GDM1 (cell line): ENCODE results near the gene SIK3.
"Not testable (repeated sequence)": the region's sequence is repeated elsewhere in the genome, so short reads cannot be mapped to it uniquely, and the experiment has no call there.

ENCODE experiments used
- DNase-seq: peaks from one replicate; lab custom pipeline; 2025; lab: John Stamatoyannopoulos, UW

The SIK3 gene

GRCh38 chr11:117076941-117077691, 21.1 kb downstream of the SIK3 start:
- no peak for DNase-seq

- no peak for DNase-seq
These were observed 23.0 kb downstream of the SIK3 start for GRCh38 chr11:117075186-117075585.

- no peak for DNase-seq
These were observed 24.1 kb downstream of the SIK3 start for GRCh38 chr11:117074119-117074518.

GRCh38 chr11:117073539-117073938, 24.7 kb downstream of the SIK3 start:
- DNase-seq: no peak

DNA sequence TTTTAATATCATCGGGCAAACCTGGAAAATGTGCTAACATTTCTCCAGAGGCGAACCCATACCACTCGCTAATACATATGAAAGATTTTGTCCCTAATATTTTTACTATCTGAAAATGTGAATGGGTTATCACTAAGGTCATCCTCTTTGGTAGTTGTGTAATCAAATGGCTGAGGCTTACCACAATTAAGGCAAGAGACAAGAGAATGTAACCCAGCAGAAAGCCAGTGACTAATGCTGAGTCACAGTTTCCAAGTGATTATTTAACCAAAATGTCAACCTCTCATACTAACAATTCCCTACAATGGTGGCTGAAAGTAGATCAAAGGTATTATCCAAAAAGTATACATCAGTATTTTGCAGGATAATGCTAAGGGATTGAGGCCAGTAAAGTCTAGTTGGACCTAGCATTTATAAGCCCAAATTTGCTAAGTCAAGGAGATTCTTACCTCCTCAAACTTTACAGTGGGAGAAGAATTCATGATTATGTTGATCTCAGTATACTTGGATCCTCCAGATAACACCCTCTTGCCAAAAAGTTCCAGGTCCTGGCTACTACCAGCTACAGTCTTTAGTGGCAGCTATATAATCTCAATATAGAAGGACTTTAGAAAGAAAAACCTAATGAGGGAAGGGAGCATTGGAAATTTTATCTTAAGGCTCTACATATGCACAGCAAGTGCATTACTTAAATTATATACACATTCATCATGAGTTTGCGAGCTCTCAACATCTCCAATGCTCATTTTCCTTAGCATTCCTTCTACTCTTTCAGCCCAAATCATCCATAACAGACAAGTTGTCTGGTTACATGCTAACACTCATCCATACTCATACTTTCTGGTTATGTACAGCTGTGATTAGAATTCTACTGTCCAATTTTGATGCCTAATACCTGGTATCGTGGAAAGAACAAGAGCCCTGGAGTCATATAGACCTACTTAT, 25.4 kb downstream of the SIK3 start:
- DNase-seq: no peak

- no peak for DNase-seq
These were observed 26.9 kb downstream of the SIK3 start for GRCh38 chr11:117071344-117071787.

DNA sequence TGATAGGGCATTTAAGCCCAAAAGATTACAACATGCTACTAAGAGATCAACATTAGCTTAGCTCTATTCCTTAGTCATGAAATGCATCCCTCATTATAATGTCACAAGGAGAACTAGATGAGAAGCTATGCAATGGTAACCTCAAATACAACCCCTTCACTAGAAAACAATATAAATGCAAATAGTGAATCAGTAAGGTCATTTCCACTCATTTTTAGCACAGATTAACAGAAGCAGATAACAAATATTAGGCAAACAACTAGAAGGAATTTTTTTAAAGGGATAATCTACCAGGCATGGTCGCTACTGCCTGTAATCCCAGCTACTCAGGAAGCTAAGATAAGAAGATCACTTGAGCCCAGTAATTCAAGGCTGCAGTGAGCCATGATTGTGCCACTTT, 28.2 kb downstream of the SIK3 start:
- no peak for DNase-seq

GRCh38 chr11:117068303-117068860, 29.8 kb downstream of the SIK3 start:
- DNase-seq: no peak

DNA sequence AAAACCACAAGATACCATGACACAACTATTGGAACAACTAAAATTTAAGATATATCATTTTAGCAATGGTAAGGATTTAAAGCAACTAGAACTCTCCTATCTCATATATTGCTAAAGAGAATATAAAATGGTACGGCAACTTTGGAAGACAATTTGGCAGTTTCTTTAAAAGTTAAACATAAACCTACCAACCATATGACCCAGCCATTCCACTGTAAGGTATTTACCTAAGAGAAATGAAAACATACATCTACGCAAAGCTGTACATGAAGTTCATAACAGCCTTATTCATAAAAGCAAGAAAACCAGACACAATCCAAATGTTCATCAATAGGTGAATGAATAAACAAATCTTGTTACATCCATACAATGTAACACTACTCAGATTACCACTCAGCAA, 31.3 kb downstream of the SIK3 start:
- no peak for DNase-seq

- DNase-seq: no peak
These were observed 34.0 kb downstream of the SIK3 start for GRCh38 chr11:117064275-117064674.

- no peak for DNase-seq
These were observed 35.7 kb downstream of the SIK3 start for GRCh38 chr11:117062498-117062897.

DNA sequence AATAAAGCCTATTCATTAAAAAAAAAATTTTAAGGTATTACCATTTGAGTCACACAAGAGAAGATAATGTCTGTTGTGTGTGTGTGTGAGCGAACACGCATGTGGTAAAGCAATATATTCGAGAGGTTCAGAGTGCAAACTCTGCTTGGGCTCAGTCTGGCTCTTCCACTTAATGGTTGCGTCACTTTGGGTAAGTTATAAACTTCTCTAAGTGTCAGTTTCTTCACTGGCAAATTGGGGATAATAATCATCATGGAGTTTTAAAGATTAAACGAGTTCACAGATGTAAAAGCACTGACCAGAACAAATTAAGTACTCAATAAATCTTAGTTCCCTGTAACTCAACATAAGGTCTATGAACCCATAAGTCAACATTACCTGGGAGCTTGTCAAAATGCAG, 37.0 kb downstream of the SIK3 start:
- no peak for DNase-seq

DNA sequence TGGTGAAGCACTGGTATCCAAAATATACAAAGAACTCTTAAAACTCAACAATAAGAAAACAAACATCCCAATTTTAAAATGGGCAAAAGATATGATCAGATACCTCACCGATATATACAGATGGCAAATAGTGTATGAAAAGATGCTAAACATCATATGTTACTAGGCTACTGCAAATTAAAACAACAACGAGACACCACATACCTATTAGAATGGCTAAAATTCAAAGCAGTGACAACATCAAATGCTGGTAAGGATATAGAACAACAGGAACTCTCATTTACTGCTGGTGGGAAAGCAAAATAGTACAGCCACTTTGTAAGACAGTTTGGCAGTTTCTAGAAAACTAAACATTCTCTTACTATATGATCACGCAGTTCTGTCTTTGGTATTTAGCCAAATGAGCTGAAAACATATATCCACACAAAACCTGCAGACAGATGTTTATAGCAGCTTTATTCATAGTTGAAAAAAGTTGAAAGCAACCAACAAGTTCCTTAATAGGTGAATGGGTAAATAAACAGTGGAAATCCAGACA, 38.5 kb downstream of the SIK3 start:
- no peak for DNase-seq

- no peak for DNase-seq
These were observed 39.4 kb downstream of the SIK3 start for GRCh38 chr11:117058761-117059261.

DNA sequence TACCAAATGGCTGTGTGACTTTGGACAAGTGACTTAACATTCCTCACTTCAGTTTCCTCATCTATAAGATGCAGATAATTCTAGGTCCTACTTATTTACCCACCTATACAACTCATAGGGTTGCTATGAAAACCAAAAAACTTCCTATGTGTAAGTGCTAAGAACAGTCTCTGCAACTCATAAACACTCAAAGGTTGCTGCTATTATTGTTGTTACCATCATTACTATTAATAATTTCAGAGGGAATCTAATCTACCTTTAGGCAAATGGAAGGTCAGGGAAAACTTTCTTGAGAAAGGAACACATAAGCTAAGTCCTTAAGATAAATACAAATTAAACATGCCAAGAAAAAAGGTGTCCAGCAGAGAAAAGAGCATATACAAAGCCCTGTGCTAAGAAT, 40.5 kb downstream of the SIK3 start:
- no peak for DNase-seq

GRCh38 chr11:117057317-117057716, 40.9 kb downstream of the SIK3 start:
- no peak for DNase-seq

GRCh38 chr11:117055469-117055868, 42.8 kb downstream of the SIK3 start:
- no peak for DNase-seq

DNA sequence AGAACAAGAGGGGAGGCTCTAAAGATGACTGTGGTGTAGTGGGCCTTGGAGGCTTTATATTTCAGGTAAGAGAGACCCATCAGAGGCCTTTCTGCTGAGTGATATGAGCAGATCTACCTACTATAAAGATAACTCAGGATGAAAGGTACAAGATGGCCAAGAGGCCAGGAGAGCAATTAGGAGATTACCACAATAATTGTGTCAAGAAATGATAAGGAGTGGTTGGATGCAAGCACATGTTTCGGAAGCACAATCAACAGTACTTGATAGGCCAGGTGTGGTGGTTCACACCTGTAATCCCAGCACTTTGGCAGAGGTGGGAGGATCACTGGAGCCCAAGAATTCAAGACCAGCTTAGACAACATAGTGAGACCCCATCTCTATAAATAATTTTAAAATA, 43.8 kb downstream of the SIK3 start:
- no peak for DNase-seq

DNA sequence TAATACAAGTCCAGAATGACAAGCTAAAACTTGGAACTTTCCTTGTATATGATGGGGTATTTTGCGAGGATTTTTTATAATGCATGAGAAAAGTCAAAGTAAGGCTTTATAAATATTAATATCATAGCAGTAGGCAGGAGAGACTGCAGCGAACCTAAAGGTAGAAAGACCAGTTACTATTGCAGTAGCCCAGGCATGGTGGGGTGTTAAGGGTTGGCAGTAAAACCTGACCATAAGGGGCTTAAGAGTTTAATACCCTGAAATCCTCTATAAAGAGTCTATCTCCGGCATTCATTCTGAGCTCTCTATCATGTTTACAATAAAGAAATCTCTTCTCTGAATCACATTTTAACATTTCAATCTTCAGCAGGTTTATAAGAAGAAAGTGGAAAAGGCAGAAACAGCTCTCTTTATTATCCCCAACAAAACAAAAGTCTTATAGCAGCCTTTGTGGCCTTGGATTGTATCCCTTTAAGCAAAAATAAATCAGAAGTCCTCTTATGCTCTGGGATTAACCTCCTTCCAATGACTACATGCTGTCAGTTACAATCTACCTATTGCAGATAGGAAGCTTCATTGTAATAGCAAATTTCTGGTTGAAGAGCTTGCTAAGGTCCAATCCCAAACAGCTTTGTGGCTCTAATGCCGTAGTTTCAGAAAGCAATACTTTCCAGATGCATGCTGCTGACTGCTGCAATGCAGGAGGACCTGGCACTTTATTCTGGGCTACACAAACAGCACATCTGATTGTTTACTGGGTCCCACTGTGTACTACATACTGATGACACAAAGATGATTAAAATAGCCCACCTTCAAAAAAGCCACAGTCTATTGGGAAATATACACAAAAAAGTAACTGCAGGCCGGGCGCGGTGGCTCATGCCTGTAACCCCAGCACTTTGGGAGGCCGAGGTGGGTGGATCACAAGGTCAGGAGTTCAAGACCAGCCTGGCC, 45.8 kb downstream of the SIK3 start:
- no peak for DNase-seq

- not testable (repeated sequence) for DNase-seq
These were observed 48.1 kb downstream of the SIK3 start for GRCh38 chr11:117050121-117050520.

DNA sequence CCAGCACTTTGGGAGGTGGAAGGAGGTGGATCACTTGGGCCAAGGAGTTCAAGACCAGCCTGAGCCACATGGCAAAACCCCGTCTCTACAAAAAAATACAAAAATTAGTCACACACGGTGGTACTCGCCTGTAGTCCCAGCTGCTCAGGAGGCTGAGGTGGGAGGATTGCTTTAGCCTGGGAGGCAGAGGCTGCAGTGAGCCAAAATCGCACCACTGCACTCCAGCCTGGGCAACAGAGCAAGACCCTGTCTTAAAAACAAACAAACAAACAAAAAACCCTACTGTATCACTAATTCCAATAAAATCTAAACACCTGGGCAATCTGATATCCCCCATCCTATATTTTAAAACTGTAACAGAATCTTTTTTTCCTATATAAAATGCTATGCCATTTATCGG, 51.6 kb downstream of the SIK3 start:
- not testable (repeated sequence) for DNase-seq
